MCF 10A (cell line): ENCODE measurements around the gene ZNFX1. TPM values are rescaled to one million over a fixed set of nuclear protein-coding genes. Genes with fewer than 3 reads are reported as not detected.

Experiments
- BruUV-seq: library from RNA; stranded (reverse); fragments of 400-500 nt; replicated peaks from 2 replicates; lab custom pipeline; 2021; lab: Mats Ljungman, UMichigan
- CTCF ChIA-PET: fragments of 300-600 bp; sonication (Branson Sonifier 250); formaldehyde crosslinking; extraction: SDS; loops from one replicate; lab custom pipeline; 2021; ENCODE audit warnings: antibody characterized with exemption, inconsistent platforms; lab: Yijun Ruan, JAX
- POLR2A ChIA-PET: fragments of 300-600, 350-650 bp; sonication (Branson Sonifier 250); formaldehyde crosslinking; extraction: SDS; loops from one replicate; lab custom pipeline; 2020; ENCODE audit warnings: antibody characterized with exemption, inconsistent platforms; lab: Yijun Ruan, JAX
- DNase-seq: peaks from one replicate; pipeline ENCODE4 v3.0.0-alpha.2; 2018; ENCODE audit not compliant: unreplicated experiment
- H3K27ac Mint-ChIP-seq: one replicate; pipeline ENCODE4 v1.8.0; 2022; ENCODE audit warnings: mild to moderate bottlenecking, low read depth, mixed read lengths; ENCODE audit not compliant: unreplicated experiment
- H3K27me3 Mint-ChIP-seq: one replicate; pipeline ENCODE4 v1.8.0; 2022; ENCODE audit warnings: mixed read lengths; ENCODE audit not compliant: insufficient read depth, unreplicated experiment
- H3K36me3 Mint-ChIP-seq: one replicate; pipeline ENCODE4 v1.8.0; 2022; ENCODE audit warnings: mild to moderate bottlenecking, moderate library complexity, mixed read lengths; ENCODE audit not compliant: insufficient read depth, unreplicated experiment
- H3K4me1 Mint-ChIP-seq: one replicate; pipeline ENCODE4 v1.8.0; 2022; ENCODE audit warnings: mixed read lengths; ENCODE audit not compliant: insufficient read depth, unreplicated experiment
- H3K4me3 Mint-ChIP-seq: one replicate; pipeline ENCODE4 v1.8.0; 2022; ENCODE audit warnings: mild to moderate bottlenecking, moderate library complexity, mixed read lengths; ENCODE audit not compliant: unreplicated experiment
- H3K9me3 Mint-ChIP-seq: one replicate; pipeline ENCODE4 v1.8.0; 2022; ENCODE audit warnings: mixed read lengths; ENCODE audit not compliant: unreplicated experiment
- CTCF ChIP-seq: fragments of 200-600 bp; IDR thresholded peaks from one replicate; pipeline ENCODE4 v1.8.0; 2022; ENCODE audit warnings: antibody characterized with exemption, mild to moderate bottlenecking; ENCODE audit not compliant: unreplicated experiment
- intact Hi-C: fragments of 100-400 bp; cut with micrococcal nuclease; formaldehyde crosslinking; loops from 2 replicates; pipeline ENCODE4 v1.14.1; 2022
- total RNA-seq: library from RNA; stranded (reverse); gene quantifications from 2 replicates; pipeline ENCODE4 v1.2.3, GENCODE V29; 2022

The ZNFX1 gene
- total RNA-seq, 1 experiment from 2014 or later = 24.3 TPM

GRCh38 chr20:49229381-49229780 is 48.5 kb downstream of the ZNFX1 start:
- H3K9me3 Mint-ChIP-seq = no peaks in the 10 kb centered on the region
- intact Hi-C loops = no loop called here
- CTCF ChIA-PET = interaction anchor here (2.5 kb wide), 1 partner anchor 17 kb away, joined by 7 read pairs; no protein-coding TSS in a partner anchor

GRCh38 chr20:49228676-49229075 is 49.2 kb downstream of the ZNFX1 start:
- no peaks in the 10 kb centered on the region for H3K9me3 Mint-ChIP-seq
- H3K4me3 Mint-ChIP-seq = no peak overlapping the region
- intact Hi-C loops = no loop called here
- TF ChIP-seq CTCF = no peak
- peaks cover 97% of the 10 kb centered on the region for H3K36me3 Mint-ChIP-seq
- no peak overlapping the region for H3K27ac Mint-ChIP-seq
- H3K4me1 Mint-ChIP-seq = no peaks in the 10 kb centered on the region
- no peaks in the 10 kb centered on the region for H3K27me3 Mint-ChIP-seq
- CTCF ChIA-PET = interaction anchor here (1.0 kb wide), 2 partner anchors 12 to 17 kb away, joined by 3 to 4 read pairs; no protein-coding TSS in a partner anchor
- no peak for DNase-seq
- BruUV-seq = no TSS peak
- POLR2A ChIA-PET = interaction anchor here (1.0 kb wide), 1 partner anchor 49 kb away, joined by 4 read pairs; no protein-coding TSS in a partner anchor

More at GRCh38 chr20:49229381-49229780, 48.5 kb downstream of the ZNFX1 start:
- no peak overlapping the region for H3K27ac Mint-ChIP-seq
- BruUV-seq = no TSS peak
- POLR2A ChIA-PET = interaction anchor here (0.6 kb wide), 1 partner anchor 13 kb away, joined by 3 read pairs; no protein-coding TSS in a partner anchor
- H3K4me3 Mint-ChIP-seq = no peak overlapping the region
- DNase-seq = no peak
- H3K27me3 Mint-ChIP-seq = no peaks in the 10 kb centered on the region
- TF ChIP-seq CTCF = no peak
- no peaks in the 10 kb centered on the region for H3K4me1 Mint-ChIP-seq
- H3K36me3 Mint-ChIP-seq = peaks cover 95% of the 10 kb centered on the region

- TF ChIP-seq CTCF = no peak
- H3K27ac Mint-ChIP-seq = peak overlapping the region; percentile 33
- H3K4me3 Mint-ChIP-seq = no peak overlapping the region
- no peaks in the 10 kb centered on the region for H3K27me3 Mint-ChIP-seq
- POLR2A ChIA-PET = no interaction called here
- CTCF ChIA-PET = no interaction called here
- no TSS peak for BruUV-seq
- no peaks in the 10 kb centered on the region for H3K9me3 Mint-ChIP-seq
- intact Hi-C loops = no loop called here
- H3K4me1 Mint-ChIP-seq = no peaks in the 10 kb centered on the region
- H3K36me3 Mint-ChIP-seq = peaks cover 96% of the 10 kb centered on the region
- no peak for DNase-seq
These were observed 52.0 kb downstream of the ZNFX1 start for GRCh38 chr20:49225896-49226295.

GRCh38 chr20:49219924-49220831 is 57.7 kb downstream of the ZNFX1 start:
- POLR2A ChIA-PET = interaction anchor here (0.6 to 7.7 kb wide), 12 partner anchors 18 to 1903 kb away, joined by 3 to 150 read pairs (median 10); partner anchors contain the start of genes STAU1 and ZNFX1
- DNase-seq = no peak
- Mint-ChIP-seq H3K9me3 (no peaks in the 10 kb centered on the region), H3K36me3 (peaks cover 39% of the 10 kb centered on the region), H3K4me1 (peaks cover 6% of the 10 kb centered on the region), H3K27ac (peak overlapping the region; percentile 96), H3K4me3 (peak overlapping the region; percentile 94), H3K27me3 (no peaks in the 10 kb centered on the region)
- CTCF ChIA-PET = interaction anchor here (0.6 to 6.5 kb wide), 5 partner anchors 9 to 464 kb away, joined by 3 to 173 read pairs (median 3); no protein-coding TSS in a partner anchor
- TF ChIP-seq CTCF = no peak
- BruUV-seq = no TSS peak
- intact Hi-C loops = loop anchor here (1.0 to 10.0 kb wide), 2 partner anchors 32 to 585 kb away; partner anchors contain the start of gene STAU1
